Thoracic aorta (tissue), 2 donors: Measurements from ENCODE around the gene CCDC33. TPM values are rescaled to one million over a fixed set of nuclear protein-coding genes. Genes with fewer than 3 reads are reported as not detected.

Experiments used
- ATAC-seq: fragments of 150-250 bp; one replicate; pipeline ENCODE4 v1.8.0; 2017; ENCODE audit warnings: low read depth; ENCODE audit not compliant: insufficient number of reproducible peaks, low FRiP score
- DNase-seq: peaks from one replicate; pipeline ENCODE4 v3.0.0-alpha.2; 2020; ENCODE audit warnings: low spot score
- H3K27ac ChIP-seq, 2 donors: fragments of 200-600 bp; sonication (generic); 1 replicate in 1 of 2; 2 replicates in 1 of 2; pipeline ENCODE4 v1.5.1; 2016; ENCODE audit warnings: mild to moderate bottlenecking in 2 of 2, moderate library complexity in 2 of 2
- H3K27me3 ChIP-seq: fragments of 200-600 bp; sonication (generic); replicated peaks from 2 replicates; pipeline ENCODE4 v1.6.0; 2016; ENCODE audit warnings: mild to moderate bottlenecking; ENCODE audit not compliant: insufficient read depth
- H3K36me3 ChIP-seq: fragments of 200-600 bp; sonication (generic); one replicate; pipeline ENCODE4 v1.5.1; 2016
- H3K4me1 ChIP-seq, 2 donors: fragments of 200-600 bp; sonication (generic); 1 replicate in 1 of 2; 2 replicates in 1 of 2; pipeline versions ENCODE4 v1.5.1 to v1.6.0; 2016; ENCODE audit warnings: low read depth in 2 of 2, mild to moderate bottlenecking in 1 of 2; ENCODE audit not compliant: control insufficient read depth in 1 of 2
- H3K4me3 ChIP-seq: fragments of 200-600 bp; sonication (generic); 2 replicates; pipeline ENCODE4 v1.5.1; 2016; ENCODE audit warnings: mild to moderate bottlenecking
- H3K9me3 ChIP-seq: fragments of 200-600 bp; sonication (generic); 2 replicates; pipeline ENCODE4 v1.5.1; 2016
- CTCF ChIP-seq: fragments of 200-600 bp; sonication (generic); IDR thresholded peaks from one replicate; pipeline ENCODE4 v1.5.1; 2019; ENCODE audit warnings: antibody characterized with exemption
- total RNA-seq, 2 donors: library from RNA; depleted of rRNA; stranded (reverse); fragments of >200 nt; gene quantifications; one replicate each; pipeline versions ENCODE4 v1.1.0 to v1.2.3, GENCODE V29; 2016

The CCDC33 gene
- total RNA-seq, 2 donors from 2014 or later, result not detected

- no peak for TF ChIP-seq CTCF
- Histone ChIP-seq H3K27ac (no peak overlapping the region), H3K4me1 (no peaks in the 10 kb centered on the region), H3K4me3 (no peak overlapping the region), H3K27me3 (no peaks in the 10 kb centered on the region), H3K9me3 (no peaks in the 10 kb centered on the region), H3K36me3 (no peaks in the 10 kb centered on the region)
- DNase-seq (no peak), ATAC-seq (no peak)
These were observed 57.9 kb downstream of the CCDC33 start for GRCh38 chr15:74294010-74294409.

GRCh38 chr15:74295800-74296199 is 59.7 kb downstream of the CCDC33 start:
- Histone ChIP-seq H3K4me3 (no peak overlapping the region), H3K27me3 (no peaks in the 10 kb centered on the region), H3K27ac (no peak overlapping the region), H3K36me3 (no peaks in the 10 kb centered on the region), H3K9me3 (no peaks in the 10 kb centered on the region), H3K4me1 (no peaks in the 10 kb centered on the region)
- no peak for ATAC-seq
- no peak for TF ChIP-seq CTCF
- no peak for DNase-seq

- Histone ChIP-seq H3K27ac (no peak overlapping the region), H3K4me3 (no peak overlapping the region), H3K27me3 (no peaks in the 10 kb centered on the region), H3K9me3 (no peaks in the 10 kb centered on the region), H3K4me1 (no peaks in the 10 kb centered on the region), H3K36me3 (no peaks in the 10 kb centered on the region)
- no peak for TF ChIP-seq CTCF
- DNase-seq (no peak), ATAC-seq (no peak)
These were observed 61.8 kb downstream of the CCDC33 start for GRCh38 chr15:74297887-74298286.

GRCh38 chr15:74300057-74300795 is 64.1 kb downstream of the CCDC33 start:
- no peak overlapping the region for H3K27ac ChIP-seq
- H3K9me3 ChIP-seq, result no peaks in the 10 kb centered on the region
- H3K27me3 ChIP-seq, result no peaks in the 10 kb centered on the region
- H3K4me1 ChIP-seq, result no peaks in the 10 kb centered on the region
- H3K4me3 ChIP-seq, result no peak overlapping the region
- no peak for TF ChIP-seq CTCF
- ATAC-seq (no peak), DNase-seq (no peak)
- no peaks in the 10 kb centered on the region for H3K36me3 ChIP-seq

- no peaks in the 10 kb centered on the region for H3K27me3 ChIP-seq
- no peak overlapping the region for H3K27ac ChIP-seq
- H3K4me3 ChIP-seq, result no peak overlapping the region
- H3K36me3 ChIP-seq, result no peaks in the 10 kb centered on the region
- TF ChIP-seq CTCF, result no peak
- H3K4me1 ChIP-seq, result no peaks in the 10 kb centered on the region
- ATAC-seq (no peak), DNase-seq (no peak)
- no peaks in the 10 kb centered on the region for H3K9me3 ChIP-seq
These were observed 65.6 kb downstream of the CCDC33 start for GRCh38 chr15:74301583-74302361.
